Central memory CD4-positive, alpha-beta T cell (primary cell): ENCODE data around the gene MB21D2.

ENCODE experiments used
- DNase-seq: peaks from one replicate; pipeline ENCODE4 v3.0.0; 2022

The MB21D2 gene

GRCh38 chr3:192890347-192891335 is 27.0 kb downstream of the MB21D2 start:
- DNase-seq: no peak

GRCh38 chr3:192889679-192890078 is 28.0 kb downstream of the MB21D2 start:
- DNase-seq: no peak

- no peak for DNase-seq
Observed at GRCh38 chr3:192888190-192888589, 29.5 kb downstream of the MB21D2 start.

GRCh38 chr3:192887701-192888100 is 30.0 kb downstream of the MB21D2 start:
- DNase-seq: no peak

GRCh38 chr3:192887047-192887446 is 30.6 kb downstream of the MB21D2 start:
- no peak for DNase-seq

- no peak for DNase-seq
Observed at GRCh38 chr3:192884777-192885773, 32.6 kb downstream of the MB21D2 start.

GRCh38 chr3:192883512-192883911 is 34.1 kb downstream of the MB21D2 start:
- no peak for DNase-seq

- no peak for DNase-seq
Observed at GRCh38 chr3:192881159-192881786, 36.4 kb downstream of the MB21D2 start.

- DNase-seq: no peak
Observed at GRCh38 chr3:192880313-192880712, 37.3 kb downstream of the MB21D2 start.

GRCh38 chr3:192879346-192880031 is 38.2 kb downstream of the MB21D2 start:
- no peak for DNase-seq

- no peak for DNase-seq
Observed at GRCh38 chr3:192875971-192876565, 41.6 kb downstream of the MB21D2 start.

- DNase-seq: no peak
Observed at GRCh38 chr3:192870822-192871221, 46.8 kb downstream of the MB21D2 start.

GRCh38 chr3:192869131-192870031 is 48.3 kb downstream of the MB21D2 start:
- no peak for DNase-seq

GRCh38 chr3:192867645-192868044 is 50.0 kb downstream of the MB21D2 start:
- DNase-seq: no peak

GRCh38 chr3:192866804-192867203 is 50.9 kb downstream of the MB21D2 start:
- DNase-seq: no peak

GRCh38 chr3:192864941-192865340 is 52.7 kb downstream of the MB21D2 start:
- no peak for DNase-seq

- DNase-seq: no peak
Observed at GRCh38 chr3:192863091-192863420, 54.6 kb downstream of the MB21D2 start.

- DNase-seq: no peak
Observed at GRCh38 chr3:192862408-192863090, 55.1 kb downstream of the MB21D2 start.

GRCh38 chr3:192861972-192862371 is 55.7 kb downstream of the MB21D2 start:
- DNase-seq: peak; percentile 3

- DNase-seq: no peak
Observed at GRCh38 chr3:192860454-192860853, 57.2 kb downstream of the MB21D2 start.
